Ovary (tissue), 9 donors: ENCODE measurements around the gene CERS6. TPM values are rescaled to one million over a fixed set of nuclear protein-coding genes. Genes with fewer than 3 reads are reported as not detected.

Experiments used
- DNase-seq, 5 donors: peaks; one replicate each; pipeline ENCODE4 v3.0.0-alpha.2; 2019 to 2020
- H3K27ac ChIP-seq, 2 donors: fragments of 200-600 bp; one replicate each; pipeline versions ENCODE4 v1.5.1 to v1.8.0; 2019 to 2022
- H3K27me3 ChIP-seq: fragments of 200-600 bp; one replicate; pipeline ENCODE4 v1.8.0; 2022
- H3K36me3 ChIP-seq: fragments of 200-600 bp; sonication (generic); one replicate; pipeline ENCODE4 v1.5.1; 2019
- H3K4me1 ChIP-seq: one replicate; pipeline ENCODE4 v1.8.1; 2013; ENCODE audit warnings: mild to moderate bottlenecking, moderate library complexity; ENCODE audit not compliant: insufficient read depth
- H3K4me3 ChIP-seq: fragments of 200-600 bp; sonication (generic); one replicate; pipeline ENCODE4 v1.5.1; 2017
- H3K9me3 ChIP-seq, 2 donors: fragments of 200-600 bp in 1 of 2; sonication (generic) in 1 of 2; one replicate each; pipeline versions ENCODE4 v1.5.1 to v1.8.1; 2013 to 2019; ENCODE audit warnings: mild to moderate bottlenecking in 1 of 2, moderate library complexity in 1 of 2
- EP300 ChIP-seq: sonication (generic); formaldehyde crosslinking; IDR thresholded peaks from one replicate; pipeline ENCODE4 v1.6.1; 2017; ENCODE audit warnings: antibody characterized with exemption
- POLR2A ChIP-seq: fragments of 450-650 bp; IDR thresholded peaks from one replicate; pipeline ENCODE4 v1.6.1; 2017; ENCODE audit warnings: antibody characterized with exemption, mild to moderate bottlenecking, moderate library complexity
- WGBS, 3 donors: extraction: QIAGEN DNeasy Blood & Tissue Kit in 1 of 3; methylation state at CpG; one replicate each; pipeline versions ENCODE4 v1.1.5 to v1.1.7; 2013 to 2017; 5-methylcytosine and 5-hydroxymethylcytosine counted together
- intact Hi-C, 4 donors: fragments of 100-400 bp; cut with DNase I; formaldehyde crosslinking; loops; one replicate each; pipeline versions ENCODE4 v1.11.0 to v1.15.1; 2022 to 2023
- polyA plus RNA-seq, 2 donors: library from polyadenylated mRNA; stranded (reverse); fragments of 200-250 nt in 1 of 2; fragments of 350-450 nt in 1 of 2; fragmentation: Illumina TruSeq in 1 of 2; extraction: RNeasy Lipid Tissue Mini Kit (QIAGEN cat#74804) in 1 of 2; gene quantifications; one replicate each; pipeline ENCODE4 v1.2.3, GENCODE V29; 2013 to 2014
- total RNA-seq, 7 donors: library from RNA; depleted of rRNA in 2 of 7; stranded (reverse); fragments of >200 nt in 2 of 7; fragmentation: NEBNext Ultra II Directional in 3 of 7; extraction: Animal tissue kit (Norgen Biotek cat#: 25700) in 3 of 7; gene quantifications; one replicate each; pipeline versions ENCODE4 v1.1.0 to v1.2.4, GENCODE V29; 2016 to 2023
- TF ChIP-seq, protein P1 (sequence below), 3 donors: fragments of 450-650 bp in 2 of 3; fragments of 200-600 bp in 1 of 3; IDR thresholded peaks; one replicate each; pipeline versions ENCODE4 v1.5.1 to v1.8.0; 2016 to 2022; ENCODE audit warnings: antibody characterized with exemption in 3 of 3, mild to moderate bottlenecking in 1 of 3
- donor health status: DM: no; HTN: no; CAD: no; lungs with moderate emphysema.
- donor health status: DM: no; HTN: no; CAD: no.
- donor health status: Bipolar disorder and iron deficiency.
- donor health status: DM: yes; HTN: yes; CAD: no.
- donor health status: DM: no; HTN: no; CAD: no.
- donor health status: DM: yes; HTN: yes; CAD: no.

Gene CERS6
- total and polyA plus RNA-seq, 9 donors, result 11.5 to 30.8 (median 24.9) TPM

DNA sequence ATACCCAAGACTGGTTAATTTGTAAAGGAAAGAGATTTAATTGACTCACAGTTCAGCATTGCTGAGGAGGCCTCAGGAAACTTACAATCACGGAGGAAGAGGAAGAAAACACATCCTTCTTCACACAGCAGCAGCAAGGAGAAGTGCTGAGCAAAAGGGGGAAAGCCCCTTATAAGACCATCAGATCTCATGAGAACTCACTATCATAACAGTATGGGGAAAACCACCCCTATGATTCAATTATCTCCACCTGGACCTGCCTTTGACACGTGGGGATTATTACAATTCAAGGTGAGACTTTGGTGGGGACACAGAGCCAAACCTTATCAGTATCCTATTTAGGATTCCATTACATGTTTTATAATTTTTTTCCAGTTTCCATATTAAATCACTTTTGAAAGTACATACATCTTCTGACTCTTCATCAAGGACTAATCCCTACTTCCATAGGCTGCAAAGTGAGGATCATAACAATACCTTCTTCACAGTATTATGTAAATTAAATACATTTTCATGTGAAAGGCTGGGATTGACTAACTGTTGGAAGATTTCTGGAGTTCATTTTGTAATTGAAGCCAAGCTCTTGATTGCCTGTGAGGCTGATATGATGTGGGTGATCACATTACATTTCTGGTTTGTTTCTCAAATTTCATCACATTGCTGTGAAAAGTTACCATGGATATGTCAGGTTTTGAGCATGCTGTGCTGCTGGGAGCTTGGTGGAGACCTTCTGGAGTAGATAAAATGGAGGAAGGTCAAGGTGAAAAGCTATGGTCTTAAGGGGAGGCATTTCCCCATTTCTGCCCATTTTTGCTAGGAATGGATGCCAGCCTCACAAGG, 31.7 kb upstream of the CERS6 start:
- 59 to 64% (median 62%) methylated on average over 2 of the region's 2 CpGs for WGBS, 3 donors
- TF ChIP-seq POLR2A (no peak), EP300 (no peak)
- TF ChIP-seq, protein P1, sequence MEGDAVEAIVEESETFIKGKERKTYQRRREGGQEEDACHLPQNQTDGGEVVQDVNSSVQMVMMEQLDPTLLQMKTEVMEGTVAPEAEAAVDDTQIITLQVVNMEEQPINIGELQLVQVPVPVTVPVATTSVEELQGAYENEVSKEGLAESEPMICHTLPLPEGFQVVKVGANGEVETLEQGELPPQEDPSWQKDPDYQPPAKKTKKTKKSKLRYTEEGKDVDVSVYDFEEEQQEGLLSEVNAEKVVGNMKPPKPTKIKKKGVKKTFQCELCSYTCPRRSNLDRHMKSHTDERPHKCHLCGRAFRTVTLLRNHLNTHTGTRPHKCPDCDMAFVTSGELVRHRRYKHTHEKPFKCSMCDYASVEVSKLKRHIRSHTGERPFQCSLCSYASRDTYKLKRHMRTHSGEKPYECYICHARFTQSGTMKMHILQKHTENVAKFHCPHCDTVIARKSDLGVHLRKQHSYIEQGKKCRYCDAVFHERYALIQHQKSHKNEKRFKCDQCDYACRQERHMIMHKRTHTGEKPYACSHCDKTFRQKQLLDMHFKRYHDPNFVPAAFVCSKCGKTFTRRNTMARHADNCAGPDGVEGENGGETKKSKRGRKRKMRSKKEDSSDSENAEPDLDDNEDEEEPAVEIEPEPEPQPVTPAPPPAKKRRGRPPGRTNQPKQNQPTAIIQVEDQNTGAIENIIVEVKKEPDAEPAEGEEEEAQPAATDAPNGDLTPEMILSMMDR (IDR thresholded peaks at IDR 0.05), result no peak
- DNase-seq, result no peak
- intact Hi-C loops, result no loop called here
- Histone ChIP-seq H3K4me1 (no peaks in the 10 kb centered on the region), H3K4me3 (no peak overlapping the region), H3K36me3 (no peaks in the 10 kb centered on the region), H3K9me3 (no peaks in the 10 kb centered on the region), H3K27ac (no peak overlapping the region), H3K27me3 (no peaks in the 10 kb centered on the region)

DNA sequence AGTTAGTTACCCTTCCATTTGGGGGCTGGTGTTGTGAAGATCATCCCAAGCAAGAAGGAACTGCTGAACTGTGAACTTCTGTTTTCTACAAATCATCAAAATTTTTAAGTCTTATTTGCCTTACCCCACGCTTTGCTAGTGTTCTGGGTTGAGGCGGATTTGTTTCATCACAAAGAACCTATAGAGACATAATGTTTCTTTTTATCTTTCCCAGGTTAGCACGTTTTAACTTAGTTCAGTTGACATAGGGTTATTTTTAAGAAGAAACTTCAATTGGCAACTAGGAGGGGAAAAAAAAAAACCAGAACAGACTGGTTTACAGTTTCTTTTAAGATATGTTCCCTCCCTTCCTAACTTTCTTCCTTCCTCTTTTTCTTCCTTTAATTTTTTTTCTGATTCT, 31.1 kb upstream of the CERS6 start:
- Histone ChIP-seq H3K27ac (no peak overlapping the region), H3K4me1 (no peaks in the 10 kb centered on the region), H3K36me3 (no peaks in the 10 kb centered on the region), H3K9me3 (no peaks in the 10 kb centered on the region), H3K27me3 (no peaks in the 10 kb centered on the region), H3K4me3 (no peak overlapping the region)
- no peak for TF ChIP-seq EP300
- no peak for TF ChIP-seq POLR2A
- TF ChIP-seq, protein P1 (IDR thresholded peaks at IDR 0.05), result no peak
- intact Hi-C loops, result no loop called here
- 66 to 73% (median 72%) methylated on average over 3 of the region's 3 CpGs for WGBS, 3 donors
- no peak for DNase-seq

DNA sequence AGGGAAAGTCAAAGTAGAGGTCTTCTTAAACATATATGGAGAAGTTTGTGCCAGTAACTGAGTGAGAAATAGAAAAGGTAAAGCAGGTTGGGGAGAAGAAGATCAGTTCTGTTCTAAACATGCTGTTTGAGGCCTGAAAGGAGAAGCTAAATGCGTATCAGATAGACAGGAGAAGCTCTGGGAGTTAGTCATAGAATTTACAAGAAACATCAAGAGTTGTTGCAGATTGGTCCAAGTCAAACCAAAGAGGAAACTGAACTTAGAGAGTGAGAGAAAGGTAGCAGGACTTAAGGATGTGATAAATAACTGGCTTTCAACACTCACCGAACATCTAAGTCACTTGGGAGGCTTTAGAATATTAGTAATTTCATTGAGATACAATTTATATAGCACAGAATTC, 29.2 kb upstream of the CERS6 start:
- DNase-seq, result no peak
- H3K9me3 ChIP-seq, result no peaks in the 10 kb centered on the region
- intact Hi-C loops, result no loop called here
- no peaks in the 10 kb centered on the region for H3K36me3 ChIP-seq
- no peak overlapping the region for H3K27ac ChIP-seq
- H3K4me1 ChIP-seq, result no peaks in the 10 kb centered on the region
- 90 to 97% (median 96%) methylated on average over 2 of the region's 2 CpGs for WGBS, 3 donors
- H3K4me3 ChIP-seq, result no peak overlapping the region
- no peaks in the 10 kb centered on the region for H3K27me3 ChIP-seq
- TF ChIP-seq, protein P1 (IDR thresholded peaks at IDR 0.05), result no peak
- TF ChIP-seq POLR2A, result no peak

DNA sequence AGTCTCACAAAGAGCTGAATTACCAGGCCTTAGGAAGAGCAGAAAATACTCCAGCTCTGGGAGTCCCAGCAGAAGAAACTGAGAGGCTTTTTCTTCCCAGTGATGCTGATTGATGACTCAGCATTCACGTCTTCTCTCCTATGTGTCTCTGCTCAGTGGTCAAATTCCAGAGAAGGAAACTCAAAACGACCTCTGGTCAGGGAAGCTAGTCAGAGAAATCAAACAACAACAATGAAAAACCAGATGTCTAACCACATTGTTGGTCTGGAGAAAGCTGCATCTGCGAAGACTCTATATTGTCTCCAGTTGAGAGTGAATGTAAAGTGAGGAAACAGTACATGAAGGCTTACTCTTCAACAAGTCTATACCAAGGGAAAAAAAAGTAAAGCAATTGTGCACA, 28.6 kb upstream of the CERS6 start:
- Histone ChIP-seq H3K36me3 (no peaks in the 10 kb centered on the region), H3K27ac (no peak overlapping the region), H3K4me1 (no peaks in the 10 kb centered on the region), H3K4me3 (no peak overlapping the region), H3K27me3 (no peaks in the 10 kb centered on the region), H3K9me3 (no peaks in the 10 kb centered on the region)
- TF ChIP-seq POLR2A, result no peak
- no peak for TF ChIP-seq EP300
- TF ChIP-seq, protein P1 (IDR thresholded peaks at IDR 0.05), result no peak
- no peak for DNase-seq
- 30 to 39% (median 36%) methylated on average over 3 of the region's 3 CpGs for WGBS, 3 donors
- intact Hi-C loops, result no loop called here
